Measurements from ENCODE around the gene NR2C1.
A peak's percentile ranks its signal among the peaks of the same experiment; 100 is the strongest.
"Not testable (repeated sequence)": the region's sequence is repeated elsewhere in the genome, so short reads cannot be mapped to it uniquely, and the experiment has no call there.

Gene NR2C1

DNA sequence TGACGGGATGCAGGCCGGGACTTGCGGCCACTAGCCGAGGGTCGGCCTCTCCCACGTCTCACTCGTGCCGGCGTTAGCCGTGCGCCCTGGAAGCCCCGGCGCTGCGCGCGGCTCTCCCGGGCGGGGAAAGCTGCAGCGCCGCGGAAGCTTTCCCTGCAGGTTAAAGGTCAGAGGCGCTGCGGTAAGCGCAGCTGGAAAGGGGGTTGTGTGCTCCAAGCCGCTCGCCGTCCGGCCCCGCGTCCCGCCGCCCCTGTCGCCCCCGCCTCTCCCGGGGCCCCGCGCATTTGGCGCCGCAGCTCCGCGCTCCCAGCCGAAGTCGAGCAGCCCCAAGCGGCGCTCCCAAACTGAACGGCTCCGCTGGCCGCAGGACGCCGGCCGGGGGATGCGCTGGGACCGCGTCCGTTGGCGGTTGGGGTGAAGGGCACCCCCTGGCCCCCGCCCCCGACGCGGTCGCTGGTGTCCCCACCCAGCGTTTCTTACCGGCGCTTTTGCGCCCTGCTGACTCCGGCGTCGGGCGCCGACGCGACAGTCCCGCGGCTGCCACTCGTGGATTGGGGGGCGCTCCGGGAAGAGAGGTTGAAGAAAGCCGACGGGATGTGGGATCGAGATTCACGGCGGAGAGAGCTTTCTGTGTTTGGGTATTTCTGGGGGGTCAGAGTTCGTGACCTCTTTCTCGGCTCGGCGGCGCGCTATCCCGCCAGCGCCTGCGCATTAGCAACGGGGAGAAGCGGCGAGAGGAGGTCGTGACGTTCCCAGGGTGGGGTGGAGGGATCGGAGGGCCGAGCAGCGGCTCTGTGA, at the start of gene NR2C1:
NR2C1 (minus strand) TSS at position 719 of the 798 bp plus-strand sequence. CDS start 6,234 bp downstream, outside the sequence.
- peak; percentile 83 for DNase-seq (ENCODE audit: low read depth, low spot score)

DNA sequence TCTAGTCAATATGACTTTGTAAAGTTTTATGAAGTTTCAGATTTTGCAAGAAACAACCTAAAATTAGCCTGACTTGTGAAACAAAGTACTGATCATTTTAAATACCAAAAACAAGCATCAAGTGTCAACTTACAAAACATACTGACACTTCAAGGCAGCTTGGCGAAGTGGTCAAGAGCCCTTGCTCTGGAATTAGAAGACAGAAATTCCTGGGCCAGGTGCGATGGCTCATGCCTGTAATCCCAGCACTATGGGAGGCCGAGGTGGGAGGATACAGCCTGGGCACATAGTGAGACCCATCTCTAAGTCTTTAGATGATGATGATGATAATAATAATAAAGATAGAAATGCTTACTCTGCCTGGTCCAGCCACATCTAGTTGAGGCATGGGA, 45.4 kb upstream of the NR2C1 start:
- no peak for DNase-seq (ENCODE audit: low read depth, low spot score)

DNA sequence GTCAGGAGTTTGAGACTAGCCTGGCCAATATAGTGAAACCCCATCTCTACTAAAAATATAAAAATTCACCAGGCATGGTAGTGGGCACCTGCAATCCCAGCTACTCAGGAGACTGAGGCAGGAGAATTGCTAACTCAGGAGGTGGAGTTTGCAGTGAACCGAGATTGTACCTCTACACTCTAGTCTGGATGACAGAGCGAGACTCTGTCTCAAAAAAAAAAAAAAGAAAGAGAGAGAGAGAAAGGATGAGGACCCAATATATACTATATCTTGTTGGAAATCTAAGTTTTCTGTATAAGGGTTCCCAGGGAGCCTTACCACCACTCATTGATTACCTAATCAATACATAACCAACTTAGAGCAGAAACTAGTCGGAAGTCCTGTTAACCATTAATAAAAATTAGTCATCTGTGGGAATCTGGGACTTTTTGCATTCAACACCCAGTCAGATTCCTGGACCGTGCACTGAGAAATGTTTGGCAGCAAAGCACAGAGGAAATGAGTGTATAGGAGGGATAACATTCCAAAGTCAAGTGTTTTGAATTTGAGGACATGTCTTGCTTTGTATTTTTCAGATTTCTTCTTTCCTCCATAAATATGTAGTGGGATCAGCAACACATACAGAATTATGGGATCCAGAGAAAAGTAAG, 44.8 kb upstream of the NR2C1 start:
- no peak for DNase-seq (ENCODE audit: low read depth, low spot score)

DNA sequence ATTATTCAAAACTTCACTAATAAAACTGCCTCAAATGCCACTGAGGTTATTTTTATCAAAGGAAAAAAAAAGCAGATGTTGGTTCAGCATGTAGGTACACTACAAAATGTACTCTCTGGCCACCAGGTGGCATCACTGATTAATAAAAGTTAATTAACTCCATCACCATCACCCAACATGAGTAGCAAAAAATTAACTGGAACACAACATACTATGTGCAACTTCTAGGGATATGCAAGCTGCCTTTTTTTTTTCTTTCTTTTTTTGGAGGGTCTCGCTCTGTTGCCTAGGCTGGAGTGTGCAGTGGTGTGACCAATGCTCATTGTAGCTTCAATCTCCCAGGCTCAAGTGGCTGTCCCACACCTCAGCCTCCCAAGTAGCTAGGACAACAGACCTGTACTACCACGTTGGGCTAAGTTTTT, 43.8 kb upstream of the NR2C1 start:
- DNase-seq (ENCODE audit: low read depth, low spot score) = peak; percentile 40

DNA sequence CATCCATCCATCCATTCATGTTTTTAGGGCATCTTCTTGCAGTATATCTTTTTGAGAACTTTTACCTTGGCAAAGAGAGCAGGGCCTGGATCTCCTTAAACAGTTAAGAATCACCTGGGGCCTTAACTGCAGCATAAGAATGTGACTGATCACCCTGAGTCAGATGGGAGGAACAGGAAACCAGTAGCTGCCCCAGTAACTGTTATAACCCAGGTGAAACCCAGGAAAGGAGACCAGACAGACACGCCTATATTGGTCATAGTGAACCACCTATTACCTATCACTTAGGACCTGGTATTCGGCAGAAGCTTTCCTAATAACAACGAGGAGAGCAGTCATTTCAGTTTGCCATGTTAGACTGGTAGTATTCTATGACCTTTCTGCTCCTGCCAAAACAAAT, 43.4 kb upstream of the NR2C1 start:
- DNase-seq (ENCODE audit: low read depth, low spot score) = no peak

DNA sequence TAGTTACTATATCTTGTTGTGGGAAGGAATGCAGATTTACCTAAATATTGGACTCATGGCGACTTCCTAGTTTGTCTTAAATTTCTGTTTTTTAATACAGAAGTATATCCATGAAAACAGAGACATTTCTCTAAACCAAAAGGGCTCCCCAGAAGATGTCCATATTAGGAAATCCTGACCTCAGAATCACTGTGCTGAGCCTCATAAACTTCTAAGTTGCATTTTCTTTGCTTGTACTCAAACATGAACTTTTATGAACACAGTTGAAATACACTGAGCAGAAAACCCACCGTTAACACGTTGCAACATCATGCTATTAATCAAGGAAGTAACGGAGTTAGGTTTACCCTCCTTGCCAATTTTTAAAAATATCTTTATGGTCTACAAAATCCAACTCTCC, 42.9 kb upstream of the NR2C1 start:
- no peak for DNase-seq (ENCODE audit: low read depth, low spot score)

DNA sequence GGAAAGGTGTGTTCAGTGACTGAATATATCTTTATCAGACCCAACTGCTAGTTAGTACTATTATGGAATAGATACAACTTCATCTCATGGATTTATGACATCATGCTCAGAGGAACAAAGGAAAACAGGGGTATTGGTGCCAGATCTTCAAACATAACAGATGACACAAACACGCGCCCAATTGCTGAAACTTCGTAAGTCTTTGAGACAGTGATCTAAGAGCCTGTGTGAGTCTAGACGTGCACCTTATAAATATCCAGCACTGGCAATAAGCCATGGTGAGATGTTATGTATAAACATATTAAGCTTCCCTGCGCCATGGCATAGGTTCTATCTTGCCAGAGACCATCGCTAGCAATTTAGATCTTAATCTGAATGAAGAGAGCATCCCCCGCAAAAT, 42.2 kb upstream of the NR2C1 start:
- no peak for DNase-seq (ENCODE audit: low read depth, low spot score)

DNA sequence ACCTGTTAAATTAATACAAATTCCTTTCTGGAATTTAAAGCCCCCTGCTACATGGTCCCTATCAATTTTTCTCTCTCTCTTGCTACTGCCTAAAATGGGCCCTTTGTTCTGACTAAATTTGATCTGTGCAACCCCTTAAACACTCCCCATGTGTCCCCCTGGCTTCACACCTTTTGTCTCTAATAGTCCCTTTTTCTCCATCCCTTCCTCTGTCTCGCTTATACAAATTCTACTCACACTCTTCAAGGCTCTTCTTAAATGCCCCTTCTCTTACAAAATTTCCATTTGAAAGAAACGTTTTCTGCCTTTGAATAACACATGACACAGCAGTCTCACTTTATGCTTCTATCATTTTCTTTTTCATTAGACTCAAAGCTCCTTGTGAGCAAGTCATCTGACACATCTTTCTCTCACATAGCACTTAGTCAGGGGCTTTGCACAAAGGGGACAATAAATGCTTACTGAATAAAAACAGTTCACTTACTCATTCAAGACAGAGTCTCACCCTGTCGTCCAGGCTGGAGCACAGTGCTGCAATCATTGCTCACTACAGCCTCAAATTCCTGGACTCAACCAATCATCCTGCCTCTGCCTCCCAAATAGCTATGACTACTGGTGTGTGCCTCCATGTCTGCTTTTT, 41.5 kb upstream of the NR2C1 start:
- no peak for DNase-seq (ENCODE audit: low read depth, low spot score)

DNA sequence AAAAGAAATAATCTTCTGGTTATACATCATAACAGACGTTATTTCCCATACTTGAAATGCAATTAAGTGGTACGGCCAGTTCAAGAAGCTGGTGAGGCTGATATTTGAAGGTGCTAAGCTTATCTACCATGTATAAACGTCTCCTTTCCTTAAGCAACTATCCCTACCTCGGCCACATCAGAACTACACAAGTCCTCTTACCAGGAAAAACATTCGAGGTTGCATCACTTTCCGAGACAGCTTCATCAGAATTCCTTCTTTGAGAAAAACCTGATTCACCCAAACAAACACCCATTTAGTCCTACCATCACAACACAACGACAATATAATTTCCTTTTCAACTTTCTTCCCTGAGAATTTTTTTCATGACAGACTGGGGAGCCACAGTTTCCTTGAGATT, 33.9 kb upstream of the NR2C1 start:
- DNase-seq (ENCODE audit: low read depth, low spot score) = no peak

DNA sequence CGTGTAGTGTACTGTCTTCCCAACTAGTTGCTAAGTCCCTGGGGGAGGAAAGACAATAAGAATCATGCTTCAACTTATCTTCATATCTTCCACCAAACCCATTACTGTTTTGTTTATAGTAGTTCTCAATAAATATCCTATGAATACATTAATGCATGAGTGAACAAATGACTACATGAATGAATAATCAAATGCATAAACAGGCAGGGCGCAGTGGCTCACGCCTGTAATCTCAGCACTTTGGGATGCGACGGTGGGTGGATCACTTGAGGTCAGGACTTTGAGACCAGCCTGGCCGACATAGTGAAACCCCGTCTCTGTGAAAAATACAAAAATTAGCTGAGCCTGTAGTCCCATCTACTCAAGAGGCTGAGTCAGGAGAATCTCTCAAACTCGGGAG, 32.1 kb upstream of the NR2C1 start:
- no peak for DNase-seq (ENCODE audit: low read depth, low spot score)

DNA sequence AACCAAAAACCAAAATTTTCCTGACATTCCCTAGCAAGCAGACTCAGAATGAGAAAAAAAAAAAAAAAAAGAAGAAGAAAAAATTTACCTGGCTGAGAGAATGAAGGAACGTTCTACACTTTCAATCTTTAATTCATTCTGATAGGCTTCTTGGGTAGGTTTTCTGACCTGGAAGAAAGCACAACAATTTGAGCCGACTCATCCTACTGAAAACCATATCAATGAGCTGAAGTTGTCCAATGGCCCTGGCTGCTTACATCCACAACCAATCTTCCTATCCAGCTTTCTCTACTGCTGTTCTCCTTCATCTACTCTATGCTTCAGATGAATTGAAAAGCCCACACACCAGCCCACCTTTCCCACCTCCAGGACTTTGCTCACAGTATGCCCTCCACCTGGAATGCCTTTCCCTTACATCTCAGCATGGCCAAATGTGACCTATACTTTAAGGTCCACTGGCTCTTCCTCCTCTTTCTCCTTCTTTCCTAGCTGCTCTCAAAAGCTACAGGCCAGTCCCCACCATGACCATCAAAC, 31.6 kb upstream of the NR2C1 start:
- DNase-seq (ENCODE audit: low read depth, low spot score) = no peak

DNA sequence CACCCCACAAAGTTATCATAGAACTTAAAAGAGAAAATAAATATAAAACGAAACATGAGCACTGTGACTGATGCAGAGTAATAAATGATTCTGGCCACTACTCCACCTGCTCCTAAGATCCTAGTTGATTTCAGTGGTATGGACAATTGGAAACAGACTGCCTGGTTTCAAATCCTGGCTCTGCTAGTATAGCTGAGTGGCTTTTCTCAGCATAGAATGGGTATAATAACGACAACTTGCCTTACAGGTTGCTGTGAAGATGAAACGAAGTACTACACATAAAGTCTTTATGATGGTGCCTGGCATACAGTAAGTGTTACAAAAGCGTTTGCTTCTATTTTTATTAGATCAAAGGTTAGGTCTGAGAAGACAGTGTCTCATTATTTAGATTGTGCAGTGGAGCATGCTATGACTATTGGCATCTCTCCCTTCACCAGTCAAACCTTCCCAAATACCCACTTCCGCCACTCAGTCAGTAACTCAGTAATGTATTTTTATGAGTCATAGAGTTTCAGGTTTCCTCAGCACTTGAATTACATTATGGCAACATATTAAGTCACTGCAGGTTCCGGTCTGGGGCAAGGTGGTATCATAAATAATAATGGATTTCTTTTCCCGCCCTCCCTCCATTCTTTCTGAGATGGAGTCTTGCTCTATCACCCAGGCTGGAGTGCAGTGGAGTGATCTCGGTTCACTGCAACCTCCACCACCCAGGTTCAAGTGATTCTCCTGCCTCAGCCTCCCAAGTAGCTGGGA, 29.7 kb upstream of the NR2C1 start:
- no peak for DNase-seq (ENCODE audit: low read depth, low spot score)

DNA sequence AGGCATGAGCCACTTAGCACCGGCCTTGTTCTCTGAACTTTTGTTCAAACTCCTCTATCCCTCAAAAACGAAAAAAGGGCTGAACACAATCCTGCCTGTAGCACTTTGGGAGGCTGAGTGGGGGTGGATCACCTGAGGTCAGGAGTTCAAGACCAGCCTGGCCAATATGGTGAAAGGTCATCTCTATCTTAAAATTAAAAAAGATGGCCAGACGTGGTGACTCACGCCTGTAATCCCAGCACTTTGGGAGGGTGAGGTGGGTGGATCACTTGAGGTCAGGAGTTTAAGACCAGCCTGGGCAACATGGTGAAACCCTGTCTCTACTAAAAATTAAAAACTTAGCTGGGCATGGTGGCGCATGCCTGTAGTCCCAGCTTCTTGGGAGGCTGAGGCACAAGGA, 28.5 kb upstream of the NR2C1 start:
- DNase-seq (ENCODE audit: low read depth, low spot score) = not testable (repeated sequence)

DNA sequence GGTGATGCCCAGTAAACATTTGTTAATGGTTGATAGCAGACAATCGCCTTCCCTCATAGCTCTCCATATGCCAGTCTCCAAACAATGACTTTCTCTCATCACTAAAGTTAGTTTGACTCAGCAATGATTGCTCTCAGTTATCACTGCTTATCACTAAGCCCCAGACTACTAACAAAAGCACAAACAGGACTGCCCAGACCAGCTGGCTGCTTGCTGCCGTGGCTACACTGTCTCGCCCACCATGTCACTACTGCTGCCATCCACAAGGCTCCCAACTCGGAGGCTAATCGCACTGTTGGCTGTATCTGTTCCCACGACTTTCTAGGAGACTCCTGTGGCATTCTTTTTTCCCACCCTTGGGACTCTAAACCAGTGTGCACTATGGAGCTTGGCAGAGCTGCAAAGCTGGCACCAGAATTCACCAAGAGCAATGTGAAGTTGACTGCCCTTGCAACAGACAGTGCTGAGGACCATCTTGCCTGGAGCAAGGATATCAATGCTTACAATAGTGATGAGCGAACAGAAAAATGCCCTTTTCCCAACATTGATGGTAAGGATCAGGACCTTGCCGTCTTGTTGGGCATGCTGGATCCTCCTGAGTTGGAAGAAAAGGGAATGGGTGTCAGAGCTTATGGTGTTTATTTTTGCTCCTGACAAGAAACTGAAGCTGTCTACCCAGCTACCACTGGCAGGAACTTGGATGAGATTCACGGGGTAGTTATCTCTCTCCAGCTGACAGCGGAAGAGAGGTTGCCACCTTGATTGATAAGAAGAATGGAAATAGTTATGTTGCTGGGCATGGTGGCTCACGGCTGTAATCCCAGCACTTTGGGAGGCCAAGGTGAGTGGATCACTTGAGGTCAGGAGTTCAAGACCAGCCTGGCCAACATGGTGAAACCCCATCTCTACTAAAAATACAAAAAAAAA, 27.1 kb upstream of the NR2C1 start:
- no peak for DNase-seq (ENCODE audit: low read depth, low spot score)

DNA sequence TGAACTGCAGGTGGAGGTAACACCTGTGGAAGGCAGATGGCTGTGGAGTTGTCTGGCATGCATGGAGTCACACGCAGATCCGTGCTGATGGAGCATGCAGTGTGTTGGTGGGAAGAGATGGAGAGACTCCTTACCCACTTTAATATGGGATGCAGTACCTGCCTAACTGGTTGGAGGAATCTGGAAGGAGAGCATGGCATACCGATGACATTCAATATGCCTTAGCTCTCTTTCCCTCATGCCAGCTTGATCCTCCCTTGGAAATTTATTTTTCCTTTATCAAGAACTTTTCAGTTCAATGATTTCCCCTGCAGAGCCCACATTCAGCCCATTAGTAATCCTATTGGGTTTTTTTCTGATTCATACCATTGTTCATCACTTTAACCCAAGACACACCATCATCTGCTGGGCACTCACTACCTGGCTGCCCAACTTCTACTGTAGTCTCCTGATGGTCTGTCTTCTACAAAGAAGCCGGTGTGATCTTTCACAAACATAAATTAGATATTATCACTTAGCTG, 25.9 kb upstream of the NR2C1 start:
- DNase-seq (ENCODE audit: low read depth, low spot score) = no peak

DNA sequence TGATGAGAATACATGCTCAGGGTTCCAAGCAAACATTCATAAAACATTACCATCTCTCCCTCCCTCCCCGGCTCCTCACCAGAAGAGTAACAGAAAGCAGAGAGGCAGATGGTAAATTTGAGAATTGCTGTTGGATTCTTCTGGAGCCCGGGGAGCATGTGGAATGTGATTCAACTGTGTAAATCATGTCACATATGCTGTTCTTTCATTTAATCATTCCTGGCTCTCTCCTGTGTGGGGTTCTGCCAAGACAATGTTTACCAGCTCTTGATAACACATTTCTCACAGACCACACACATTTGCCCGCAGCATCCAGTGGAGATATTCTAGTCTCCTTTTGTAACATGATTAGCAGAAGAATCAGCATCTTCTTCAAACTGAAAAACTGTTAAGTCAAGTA, 23.4 kb upstream of the NR2C1 start:
- DNase-seq (ENCODE audit: low read depth, low spot score) = no peak

DNA sequence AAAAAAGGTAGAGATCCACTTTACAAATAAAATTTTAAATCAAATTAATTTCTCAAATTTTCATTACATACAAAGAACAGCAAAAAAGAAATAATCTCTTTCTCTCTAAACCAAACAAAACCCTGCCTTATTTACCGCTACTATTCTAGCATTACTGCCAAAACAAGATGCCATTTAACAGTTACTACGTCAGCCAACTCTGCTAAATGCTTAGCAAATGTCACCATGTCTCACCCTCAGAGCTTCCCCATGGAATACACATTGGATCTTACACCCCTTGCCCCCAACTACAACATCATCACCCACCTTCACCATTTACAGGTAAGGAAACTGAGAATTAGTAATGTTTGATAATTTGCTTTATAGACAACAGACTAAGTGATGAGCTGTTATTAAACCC, 23.0 kb upstream of the NR2C1 start:
- DNase-seq (ENCODE audit: low read depth, low spot score) = no peak

DNA sequence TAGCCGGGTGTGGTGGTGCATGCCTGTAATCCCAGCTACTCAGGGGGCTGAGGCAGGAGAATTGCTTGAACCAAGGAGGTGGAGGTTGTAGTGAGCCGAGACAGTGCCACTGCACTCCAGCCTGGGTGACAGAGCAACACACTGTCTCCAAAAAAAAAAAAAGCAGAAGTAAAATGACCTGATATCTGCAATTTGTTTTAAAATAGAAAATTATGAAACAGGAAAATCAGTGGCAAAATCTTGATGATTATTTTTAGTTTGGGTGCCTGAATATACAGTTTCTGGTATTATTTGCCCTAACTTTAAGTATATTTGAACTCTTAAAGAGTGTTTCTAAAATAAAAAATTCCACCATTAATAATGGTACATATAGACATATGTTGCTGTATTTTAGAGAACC, 22.4 kb upstream of the NR2C1 start:
- DNase-seq (ENCODE audit: low read depth, low spot score) = not testable (repeated sequence)

DNA sequence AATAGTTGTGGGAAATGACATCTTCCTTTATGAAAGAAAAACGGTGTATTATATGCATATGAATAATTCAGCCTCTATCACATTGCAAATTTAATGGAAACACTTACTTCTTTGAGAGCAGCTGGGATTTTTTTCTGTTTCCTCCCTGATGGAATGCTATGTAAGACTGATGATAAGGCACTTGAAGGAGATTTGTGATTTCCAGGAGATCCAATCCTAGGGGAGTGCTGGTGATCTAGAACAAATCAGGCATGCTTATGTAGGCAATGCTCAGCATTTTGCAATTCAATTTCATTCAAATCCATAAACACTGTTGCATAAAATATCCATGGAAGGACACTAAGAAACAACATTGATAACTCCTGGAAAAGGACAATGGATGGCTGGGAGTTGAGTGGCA, 16.0 kb upstream of the NR2C1 start:
- DNase-seq (ENCODE audit: low read depth, low spot score) = no peak

DNA sequence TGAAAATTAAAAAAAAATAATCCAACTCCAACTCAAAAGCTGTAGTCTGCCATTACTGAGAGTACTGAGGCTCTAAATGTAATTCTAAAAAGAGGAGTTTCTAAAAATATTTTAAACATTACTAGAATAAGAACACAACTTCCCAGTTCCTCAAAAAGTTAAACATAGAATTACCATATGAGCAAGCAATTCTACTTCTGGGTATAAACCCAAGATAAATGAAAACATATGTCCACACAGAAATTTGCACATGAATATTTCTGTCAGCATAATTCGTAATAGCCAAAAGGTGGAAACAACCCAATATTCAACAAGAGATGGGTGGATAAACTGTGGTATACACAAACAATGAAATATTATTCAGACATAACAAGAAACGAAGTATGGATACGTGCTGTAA, 15.0 kb upstream of the NR2C1 start:
- no peak for DNase-seq (ENCODE audit: low read depth, low spot score)

DNA sequence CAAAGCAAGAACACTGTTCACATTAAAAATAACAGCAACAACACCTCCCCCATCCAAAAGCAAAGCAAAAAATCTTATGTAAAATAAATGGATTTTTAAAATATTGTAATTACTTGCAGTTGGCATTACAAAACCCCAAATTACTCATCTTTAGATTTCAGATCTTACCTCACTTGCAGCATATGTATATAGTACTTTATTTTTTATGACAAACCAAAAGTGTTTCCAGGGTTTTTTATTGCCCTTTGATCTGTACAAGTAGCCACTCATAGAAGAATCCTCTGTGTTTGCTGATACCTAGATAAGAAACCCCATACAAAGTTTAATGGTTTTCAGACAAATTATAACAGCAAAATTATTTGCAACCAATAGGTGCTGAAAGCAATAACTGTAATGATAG, 12.2 kb upstream of the NR2C1 start:
- DNase-seq (ENCODE audit: low read depth, low spot score) = no peak

All from activated naive CD8-positive, alpha-beta T cell treated with anti-CD3 and anti-CD28 coated beads, Interleukin-2, amount 50 U/mL, for 16 hours (primary cell).